Measurements from ENCODE around the gene UBE2QL1.
A peak's percentile ranks its signal among the peaks of the same experiment; 100 is the strongest.
"Not testable (repeated sequence)": the region's sequence is repeated elsewhere in the genome, so short reads cannot be mapped to it uniquely, and the experiment has no call there.

The UBE2QL1 gene

GRCh38 chr5:6496636-6497035, 48.0 kb downstream of the UBE2QL1 start:
- Mint-ChIP-seq H3K9me3 (peaks cover 5% of the 10 kb centered on the region), H3K27ac (peak overlapping the region; percentile 82), H3K27me3 (ENCODE audit: low read depth) (peaks cover 24% of the 10 kb centered on the region), H3K4me1 (ENCODE audit: low read depth) (peaks cover 50% of the 10 kb centered on the region), H3K4me3 (peak overlapping the region; percentile 48), H3K36me3 (ENCODE audit: low read depth) (no peaks in the 10 kb centered on the region)
- peak; percentile 13 for DNase-seq (ENCODE audit: low spot score)

- H3K4me1 Mint-ChIP-seq (ENCODE audit: low read depth) = peaks cover 43% of the 10 kb centered on the region
- H3K9me3 Mint-ChIP-seq = peaks cover 5% of the 10 kb centered on the region
- peak overlapping the region; percentile 58 for H3K27ac Mint-ChIP-seq
- peak overlapping the region; percentile 48 for H3K4me3 Mint-ChIP-seq
- peak; percentile 57 for DNase-seq (ENCODE audit: low spot score)
- peaks cover 19% of the 10 kb centered on the region for H3K27me3 Mint-ChIP-seq (ENCODE audit: low read depth)
- no peaks in the 10 kb centered on the region for H3K36me3 Mint-ChIP-seq (ENCODE audit: low read depth)
Measured at GRCh38 chr5:6497262-6497661, 48.6 kb downstream of the UBE2QL1 start.

- Mint-ChIP-seq H3K27ac (no peak overlapping the region), H3K27me3 (ENCODE audit: low read depth) (peaks cover 25% of the 10 kb centered on the region)
Measured at GRCh38 chr5:6498968-6499367, 50.3 kb downstream of the UBE2QL1 start.

DNA sequence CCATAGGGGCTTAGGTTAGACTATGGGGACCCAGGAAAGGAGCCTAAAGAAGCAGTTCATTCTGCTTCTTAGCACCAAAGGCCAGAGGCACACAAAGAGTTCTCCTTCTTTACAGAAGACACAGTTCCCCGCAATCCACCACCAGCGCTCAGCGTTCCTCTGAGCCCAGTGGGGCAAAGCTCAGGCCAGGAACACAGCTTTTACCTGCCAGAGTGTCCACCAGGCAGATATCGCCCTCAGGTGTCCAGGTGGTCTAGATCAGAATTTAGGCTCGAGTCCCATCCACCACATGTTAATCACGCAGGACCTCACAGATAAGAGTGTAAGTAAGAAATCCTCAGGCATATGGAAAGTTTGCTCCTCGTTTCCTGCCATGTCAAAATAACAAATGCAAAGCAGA, 53.0 kb downstream of the UBE2QL1 start:
- no peak overlapping the region for H3K27ac Mint-ChIP-seq
- no peak overlapping the region for H3K4me3 Mint-ChIP-seq
- H3K27me3 Mint-ChIP-seq (ENCODE audit: low read depth) = peaks cover 47% of the 10 kb centered on the region
- peaks cover 8% of the 10 kb centered on the region for H3K9me3 Mint-ChIP-seq
- no peaks in the 10 kb centered on the region for H3K36me3 Mint-ChIP-seq (ENCODE audit: low read depth)
- DNase-seq (ENCODE audit: low spot score) = no peak
- H3K4me1 Mint-ChIP-seq (ENCODE audit: low read depth) = peaks cover 20% of the 10 kb centered on the region

More at GRCh38 chr5:6498968-6499367, 50.3 kb downstream of the UBE2QL1 start:
- peak; percentile 20 for DNase-seq (ENCODE audit: low spot score)
- Mint-ChIP-seq H3K4me1 (ENCODE audit: low read depth) (peaks cover 35% of the 10 kb centered on the region), H3K36me3 (ENCODE audit: low read depth) (no peaks in the 10 kb centered on the region), H3K9me3 (peaks cover 8% of the 10 kb centered on the region), H3K4me3 (no peak overlapping the region)

DNA sequence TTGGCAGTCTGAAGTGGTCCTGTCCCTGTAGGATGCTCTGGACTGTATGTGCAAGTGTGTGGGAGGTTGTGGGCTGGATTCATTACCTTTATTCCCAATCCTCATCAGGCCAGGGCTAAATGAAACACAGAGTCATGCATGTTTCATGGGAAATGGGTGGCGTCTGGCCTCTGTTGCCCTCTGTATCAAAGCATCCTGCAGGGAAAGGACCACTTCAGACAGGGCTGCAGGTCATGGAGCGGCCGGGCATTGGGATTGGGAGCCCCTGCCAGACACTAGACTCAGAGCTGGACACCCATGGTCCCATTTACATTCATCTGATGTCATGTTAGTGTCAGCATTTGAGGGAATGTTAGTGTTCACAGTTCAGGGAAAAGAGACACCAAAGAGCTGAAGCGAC, 53.8 kb downstream of the UBE2QL1 start:
- H3K9me3 Mint-ChIP-seq = peaks cover 8% of the 10 kb centered on the region
- H3K4me1 Mint-ChIP-seq (ENCODE audit: low read depth) = peaks cover 13% of the 10 kb centered on the region
- H3K27me3 Mint-ChIP-seq (ENCODE audit: low read depth) = peaks cover 50% of the 10 kb centered on the region
- H3K4me3 Mint-ChIP-seq = no peak overlapping the region
- H3K27ac Mint-ChIP-seq = no peak overlapping the region
- no peaks in the 10 kb centered on the region for H3K36me3 Mint-ChIP-seq (ENCODE audit: low read depth)
- no peak for DNase-seq (ENCODE audit: low spot score)

- Mint-ChIP-seq H3K9me3 (peaks cover 8% of the 10 kb centered on the region), H3K4me1 (ENCODE audit: low read depth) (peaks cover 4% of the 10 kb centered on the region), H3K36me3 (ENCODE audit: low read depth) (no peaks in the 10 kb centered on the region), H3K27ac (no peak overlapping the region), H3K4me3 (no peak overlapping the region), H3K27me3 (ENCODE audit: low read depth) (peaks cover 50% of the 10 kb centered on the region)
- DNase-seq (ENCODE audit: low spot score) = no peak
Measured at GRCh38 chr5:6503342-6503741, 54.7 kb downstream of the UBE2QL1 start.

- peaks cover 8% of the 10 kb centered on the region for H3K9me3 Mint-ChIP-seq
- H3K4me1 Mint-ChIP-seq (ENCODE audit: low read depth) = no peaks in the 10 kb centered on the region
- H3K36me3 Mint-ChIP-seq (ENCODE audit: low read depth) = no peaks in the 10 kb centered on the region
- no peak for DNase-seq (ENCODE audit: low spot score)
- no peak overlapping the region for H3K4me3 Mint-ChIP-seq
- no peak overlapping the region for H3K27ac Mint-ChIP-seq
- H3K27me3 Mint-ChIP-seq (ENCODE audit: low read depth) = peaks cover 50% of the 10 kb centered on the region
Measured at GRCh38 chr5:6504677-6505415, 56.2 kb downstream of the UBE2QL1 start.

DNA sequence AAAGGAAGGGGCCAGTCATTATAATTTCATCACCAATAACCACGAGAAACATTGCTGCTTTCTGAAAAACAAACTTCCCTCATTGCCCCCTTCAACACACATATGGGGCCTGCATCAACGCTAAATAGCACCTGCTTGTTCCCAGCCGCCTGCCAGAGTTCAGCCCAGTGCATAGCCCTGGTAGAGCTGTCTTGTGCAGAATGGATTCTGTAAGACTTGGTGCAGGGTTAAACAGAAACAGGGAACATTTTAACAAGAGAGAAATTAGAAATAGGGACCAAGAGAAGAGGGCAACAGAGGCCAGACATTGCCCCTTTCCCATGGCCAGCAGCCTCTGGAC, 56.7 kb downstream of the UBE2QL1 start:
- Mint-ChIP-seq H3K27me3 (ENCODE audit: low read depth) (peaks cover 46% of the 10 kb centered on the region), H3K4me3 (no peak overlapping the region), H3K4me1 (ENCODE audit: low read depth) (no peaks in the 10 kb centered on the region), H3K36me3 (ENCODE audit: low read depth) (no peaks in the 10 kb centered on the region), H3K27ac (no peak overlapping the region), H3K9me3 (peaks cover 8% of the 10 kb centered on the region)
- DNase-seq (ENCODE audit: low spot score) = no peak

DNA sequence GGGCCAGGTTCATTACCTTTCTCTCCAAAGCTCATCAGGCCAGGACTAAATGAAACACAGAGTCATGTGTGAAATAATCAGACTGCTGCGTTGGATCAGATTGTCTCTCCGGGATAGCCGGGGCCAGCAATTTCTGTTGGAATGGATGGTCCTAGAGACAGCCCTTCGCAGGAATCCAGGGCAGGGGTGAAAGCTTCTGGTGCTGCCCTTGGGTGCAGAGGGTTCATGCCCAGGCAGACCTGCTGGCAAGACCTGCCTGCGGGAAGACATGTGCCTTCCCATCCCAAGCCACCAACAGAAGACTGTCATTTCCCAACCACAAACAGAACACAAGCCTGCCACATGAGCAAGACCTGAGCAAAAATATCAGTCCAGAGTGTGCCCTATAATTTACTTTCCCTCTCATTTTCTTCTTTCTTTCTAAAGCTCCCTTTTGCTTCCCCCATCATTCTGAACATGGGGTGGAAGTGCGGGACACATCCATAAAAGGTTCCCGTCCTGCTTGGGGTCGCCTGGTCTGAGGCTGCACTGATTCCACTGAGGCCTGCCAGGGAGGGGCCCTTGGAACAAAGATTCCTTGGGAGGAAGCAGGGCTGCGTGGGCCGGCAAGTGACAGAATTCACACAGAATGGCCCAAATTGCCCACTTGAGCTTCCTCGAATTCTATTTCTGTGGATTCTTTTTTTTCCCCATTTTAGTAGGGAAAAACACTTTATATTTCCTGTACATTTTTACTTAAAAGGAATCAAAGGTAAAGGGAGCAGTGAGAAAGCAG, 57.3 kb downstream of the UBE2QL1 start:
- no peaks in the 10 kb centered on the region for H3K4me1 Mint-ChIP-seq (ENCODE audit: low read depth)
- H3K9me3 Mint-ChIP-seq = peaks cover 6% of the 10 kb centered on the region
- no peak overlapping the region for H3K27ac Mint-ChIP-seq
- DNase-seq (ENCODE audit: low spot score) = no peak
- peaks cover 40% of the 10 kb centered on the region for H3K27me3 Mint-ChIP-seq (ENCODE audit: low read depth)
- no peak overlapping the region for H3K4me3 Mint-ChIP-seq
- no peaks in the 10 kb centered on the region for H3K36me3 Mint-ChIP-seq (ENCODE audit: low read depth)

DNA sequence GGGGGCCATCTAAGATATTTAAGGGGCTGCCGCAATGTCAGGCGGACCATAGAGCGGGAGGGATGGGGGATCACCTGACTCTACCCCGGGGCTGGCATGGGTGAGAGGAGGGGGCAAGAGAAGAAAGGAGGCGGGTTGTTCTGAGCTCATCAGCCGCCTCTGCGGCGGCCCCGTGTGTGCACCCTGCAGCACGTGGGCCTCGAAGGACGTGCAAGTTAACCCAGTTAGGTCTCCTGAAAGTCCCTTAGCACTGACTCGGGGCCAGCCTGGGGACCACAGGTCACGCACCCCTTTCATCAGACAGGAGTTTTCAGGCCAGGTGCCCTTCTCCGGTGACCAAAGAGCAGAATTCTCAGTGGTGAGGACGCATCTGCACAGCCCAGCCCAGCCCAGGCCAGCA, 58.0 kb downstream of the UBE2QL1 start:
- no peaks in the 10 kb centered on the region for H3K4me1 Mint-ChIP-seq (ENCODE audit: low read depth)
- H3K4me3 Mint-ChIP-seq = no peak overlapping the region
- no peaks in the 10 kb centered on the region for H3K36me3 Mint-ChIP-seq (ENCODE audit: low read depth)
- peaks cover 3% of the 10 kb centered on the region for H3K9me3 Mint-ChIP-seq
- H3K27me3 Mint-ChIP-seq (ENCODE audit: low read depth) = peaks cover 34% of the 10 kb centered on the region
- no peak overlapping the region for H3K27ac Mint-ChIP-seq
- DNase-seq (ENCODE audit: low spot score) = no peak

- no peak overlapping the region for H3K27ac Mint-ChIP-seq
Measured at GRCh38 chr5:6508931-6509330, 60.3 kb downstream of the UBE2QL1 start.

DNA sequence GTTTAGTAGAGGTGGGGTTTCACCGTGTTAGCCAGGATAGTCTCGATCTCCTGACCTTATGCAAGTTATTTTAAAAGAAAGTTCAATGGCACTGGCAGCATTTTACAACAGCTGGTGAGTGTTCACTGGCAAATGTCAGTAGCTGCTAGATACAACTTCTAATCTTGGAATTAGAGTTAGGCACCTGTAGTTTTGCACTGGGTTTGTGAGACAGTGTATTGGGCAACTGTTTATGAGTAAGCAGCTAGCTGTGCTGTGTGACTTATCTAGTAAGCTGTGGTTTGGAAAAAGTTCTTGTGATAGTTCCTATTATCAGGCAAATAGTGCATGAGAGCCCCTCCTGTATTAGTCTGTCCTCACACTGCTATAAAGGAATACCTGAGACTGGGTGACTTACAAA, 61.5 kb downstream of the UBE2QL1 start:
- Mint-ChIP-seq H3K36me3 (ENCODE audit: low read depth) (no peaks in the 10 kb centered on the region), H3K9me3 (no peaks in the 10 kb centered on the region), H3K4me1 (ENCODE audit: low read depth) (no peaks in the 10 kb centered on the region), H3K27me3 (ENCODE audit: low read depth) (peaks cover 25% of the 10 kb centered on the region), H3K27ac (no peak overlapping the region), H3K4me3 (no peak overlapping the region)
- no peak for DNase-seq (ENCODE audit: low spot score)

More at GRCh38 chr5:6508931-6509330, 60.3 kb downstream of the UBE2QL1 start:
- no peak overlapping the region for H3K4me3 Mint-ChIP-seq
- H3K27me3 Mint-ChIP-seq (ENCODE audit: low read depth) = peaks cover 26% of the 10 kb centered on the region
- no peaks in the 10 kb centered on the region for H3K36me3 Mint-ChIP-seq (ENCODE audit: low read depth)
- DNase-seq (ENCODE audit: low spot score) = no peak
- no peaks in the 10 kb centered on the region for H3K9me3 Mint-ChIP-seq
- no peaks in the 10 kb centered on the region for H3K4me1 Mint-ChIP-seq (ENCODE audit: low read depth)

DNA sequence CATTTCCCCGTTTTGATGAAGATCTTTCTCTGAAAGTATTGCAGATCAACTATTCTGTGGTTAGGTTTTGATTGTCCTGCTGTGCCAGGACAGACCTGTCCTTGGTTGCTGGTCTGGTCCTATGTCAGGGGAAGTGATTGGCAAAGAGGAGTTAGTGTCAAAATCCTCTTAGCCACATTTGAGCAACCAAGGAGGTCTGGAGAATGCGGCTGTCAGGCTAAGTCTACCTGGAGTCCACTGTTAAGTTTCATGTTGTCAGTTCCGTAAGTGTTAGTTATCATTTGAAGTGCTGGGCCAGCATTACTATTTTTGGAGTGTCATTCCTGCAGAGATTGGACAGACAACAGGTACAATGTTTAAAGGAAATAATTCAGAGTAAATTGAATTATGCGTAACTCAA, 62.3 kb downstream of the UBE2QL1 start:
- Mint-ChIP-seq H3K36me3 (ENCODE audit: low read depth) (no peaks in the 10 kb centered on the region), H3K27me3 (ENCODE audit: low read depth) (peaks cover 17% of the 10 kb centered on the region), H3K4me3 (no peak overlapping the region), H3K27ac (no peak overlapping the region), H3K4me1 (ENCODE audit: low read depth) (no peaks in the 10 kb centered on the region), H3K9me3 (no peaks in the 10 kb centered on the region)
- DNase-seq (ENCODE audit: low spot score) = no peak

DNA sequence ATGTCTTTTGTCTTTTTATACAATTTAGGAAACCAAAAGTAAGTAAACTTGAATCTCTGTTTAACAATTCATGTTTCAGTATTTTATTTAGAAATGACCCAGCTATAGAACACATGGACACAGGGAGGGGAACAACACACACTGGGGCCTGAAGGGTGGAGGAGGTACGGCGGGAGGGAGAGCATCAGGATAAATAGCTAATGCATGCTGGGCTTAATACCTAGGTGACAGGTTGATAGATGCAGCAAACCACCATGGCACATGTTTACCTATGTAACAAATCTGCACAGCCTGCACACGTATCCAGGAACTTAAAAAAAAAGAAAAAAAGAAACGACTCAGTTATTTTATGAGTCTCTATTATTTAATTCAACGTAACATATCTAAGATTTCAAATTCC, 67.2 kb downstream of the UBE2QL1 start:
- not testable (repeated sequence) for H3K9me3 Mint-ChIP-seq; H3K36me3 Mint-ChIP-seq (ENCODE audit: low read depth); H3K4me1 Mint-ChIP-seq (ENCODE audit: low read depth); DNase-seq (ENCODE audit: low spot score); H3K27ac Mint-ChIP-seq; H3K4me3 Mint-ChIP-seq
- peaks cover 14% of the 10 kb centered on the region for H3K27me3 Mint-ChIP-seq (ENCODE audit: low read depth)

Measured in T-helper 2 cell treated with Interferon-gamma antibody and Interleukin-4, amounts not matched to agents 5 μg/mL and 100 μg/mL, for 36 hours (primary cell).